ENCODE data around the gene ZNF74. TPM values are rescaled to one million over a fixed set of nuclear protein-coding genes. Genes with fewer than 3 reads are reported as not detected.

ZNF74 gene
- total RNA-seq, 1 donor from 2014 or later, result 19.4 TPM

- no peak for TF ChIP-seq EZH2 (IDR thresholded peaks at IDR 0.05)
- no peak for TF ChIP-seq EZH2phosphoT487 (IDR thresholded peaks at IDR 0.05)
- no peak for TF ChIP-seq CTCF (IDR thresholded peaks at IDR 0.05)
- Histone ChIP-seq H3K36me3 (no peaks in the 10 kb centered on the region), H3K4me1 (no peaks in the 10 kb centered on the region), H3K4me3 (no peak overlapping the region), H3F3A (ENCODE audit: low read depth) (no peaks in the 10 kb centered on the region), H3K4me2 (no peak overlapping the region), H3K27ac (no peak overlapping the region), H4K20me1 (ENCODE audit: low read depth) (peaks cover 13% of the 10 kb centered on the region), H3K9ac (no peak overlapping the region), H3K27me3 (peaks cover 12% of the 10 kb centered on the region), H3K79me2 (ENCODE audit: low read depth) (no peaks in the 10 kb centered on the region), H2AFZ (replicated peaks) (no peak overlapping the region), H3K9me3 (ENCODE audit: low read depth) (no peaks in the 10 kb centered on the region)
- Mint-ChIP-seq H3K27ac (no peak overlapping the region), H3K4me1 (peaks cover 3% of the 10 kb centered on the region), H3K36me3 (peaks cover 26% of the 10 kb centered on the region), H3K9me3 (no peaks in the 10 kb centered on the region), H3K4me3 (no peak overlapping the region), H3K27me3 (ENCODE audit: insufficient read depth, low read depth) (peaks cover 3% of the 10 kb centered on the region)
- no peak for DNase-seq (ENCODE audit: low spot score)
Observed at GRCh38 chr22:20444325-20444724, 50.4 kb downstream of the ZNF74 start.

- Histone ChIP-seq H3K4me2 (no peak overlapping the region), H3K9me3 (ENCODE audit: low read depth) (no peaks in the 10 kb centered on the region), H3K79me2 (ENCODE audit: low read depth) (no peaks in the 10 kb centered on the region), H4K20me1 (ENCODE audit: low read depth) (peaks cover 2% of the 10 kb centered on the region), H3K9ac (no peak overlapping the region), H3K4me1 (no peaks in the 10 kb centered on the region), H3K36me3 (no peaks in the 10 kb centered on the region), H3K4me3 (no peak overlapping the region), H2AFZ (replicated peaks) (no peak overlapping the region), H3K27ac (no peak overlapping the region), H3F3A (ENCODE audit: low read depth) (no peaks in the 10 kb centered on the region), H3K27me3 (no peaks in the 10 kb centered on the region)
- no peaks in the 10 kb centered on the region for H3K4me1 Mint-ChIP-seq
- no peak overlapping the region for H3K27ac Mint-ChIP-seq
- H3K36me3 Mint-ChIP-seq, result peaks cover 37% of the 10 kb centered on the region
- TF ChIP-seq EZH2phosphoT487 (IDR thresholded peaks at IDR 0.05), result no peak
- TF ChIP-seq CTCF (IDR thresholded peaks at IDR 0.05), result no peak
- TF ChIP-seq EZH2 (IDR thresholded peaks at IDR 0.05), result no peak
- DNase-seq (ENCODE audit: low spot score), result no peak
- H3K4me3 Mint-ChIP-seq, result no peak overlapping the region
- no peaks in the 10 kb centered on the region for H3K27me3 Mint-ChIP-seq (ENCODE audit: insufficient read depth, low read depth)
- no peaks in the 10 kb centered on the region for H3K9me3 Mint-ChIP-seq
Observed at GRCh38 chr22:20446383-20446970, 52.5 kb downstream of the ZNF74 start.

- no peak overlapping the region for H3K9ac ChIP-seq
- Mint-ChIP-seq H3K27me3 (ENCODE audit: insufficient read depth, low read depth) (no peaks in the 10 kb centered on the region), H3K36me3 (peaks cover 41% of the 10 kb centered on the region), H3K27ac (no peak overlapping the region), H3K4me1 (no peaks in the 10 kb centered on the region), H3K4me3 (no peak overlapping the region), H3K9me3 (no peaks in the 10 kb centered on the region)
- no peaks in the 10 kb centered on the region for H3K9me3 ChIP-seq (ENCODE audit: low read depth)
- no peaks in the 10 kb centered on the region for H3K79me2 ChIP-seq (ENCODE audit: low read depth)
- H3K4me2 ChIP-seq, result no peak overlapping the region
- no peak overlapping the region for H3K27ac ChIP-seq
- no peak for DNase-seq (ENCODE audit: low spot score)
- no peaks in the 10 kb centered on the region for H3K27me3 ChIP-seq
- H2AFZ ChIP-seq (replicated peaks), result no peak overlapping the region
- no peak overlapping the region for H3K4me3 ChIP-seq
- no peaks in the 10 kb centered on the region for H3K4me1 ChIP-seq
- no peaks in the 10 kb centered on the region for H3K36me3 ChIP-seq
- no peaks in the 10 kb centered on the region for H4K20me1 ChIP-seq (ENCODE audit: low read depth)
- H3F3A ChIP-seq (ENCODE audit: low read depth), result no peaks in the 10 kb centered on the region
- no peak for TF ChIP-seq EZH2 (IDR thresholded peaks at IDR 0.05)
- no peak for TF ChIP-seq EZH2phosphoT487 (IDR thresholded peaks at IDR 0.05)
- no peak for TF ChIP-seq CTCF (IDR thresholded peaks at IDR 0.05)
Observed at GRCh38 chr22:20448630-20449029, 54.7 kb downstream of the ZNF74 start.

Data from neural progenitor cell (in vitro differentiated cells).